ENCODE measurements around the gene RSPH1. TPM values are rescaled to one million over a fixed set of nuclear protein-coding genes. Genes with fewer than 3 reads are reported as not detected.

The RSPH1 gene
- total and polyA plus RNA-seq, 2 of the 8 experiments (the other 6 are each of a cell fraction or from before 2014, with no cell fraction given) = 0.24 TPM; not detected in 1

- no peak for TF ChIP-seq NRF1 (IDR thresholded peaks at IDR 0.05; ENCODE audit: low read depth, low read length)
These were observed 49.3 kb upstream of the RSPH1 start (continued) for GRCh38 chr21:42545317-42545716.

Measured in H1 (cell line).